H9 (cell line): ENCODE data around the gene RANBP6. TPM values are rescaled to one million over a fixed set of nuclear protein-coding genes. Genes with fewer than 3 reads are reported as not detected.
A peak's percentile ranks its signal among the peaks of the same experiment; 100 is the strongest.

Experiments used
- DNase-seq: peaks from one replicate; pipeline ENCODE4 v3.0.0-alpha.2; 2017
- H2AFZ ChIP-seq: one replicate; pipeline ENCODE4 v1.6.1; 2013; ENCODE audit warnings: mild to moderate bottlenecking, low read length, control low read depth, moderate library complexity
- H2AK5ac ChIP-seq: 2 replicates; pipeline ENCODE4 v1.6.1; 2013; ENCODE audit warnings: low read length, control low read depth, mixed read lengths; ENCODE audit not compliant: insufficient read length
- H2BK120ac ChIP-seq: one replicate; pipeline ENCODE4 v1.6.1; 2013; ENCODE audit warnings: low read depth, mild to moderate bottlenecking, low read length, control low read depth, inconsistent platforms; ENCODE audit not compliant: poor library complexity, severe bottlenecking
- H2BK12ac ChIP-seq: 2 replicates; pipeline ENCODE4 v1.6.1; 2013; ENCODE audit warnings: low read length, control low read depth, mixed read lengths, low read depth; ENCODE audit not compliant: insufficient read length
- H2BK15ac ChIP-seq: 2 replicates; pipeline ENCODE4 v1.6.1; 2013; ENCODE audit warnings: low read depth, low read length, control low read depth
- H2BK20ac ChIP-seq: one replicate; pipeline ENCODE4 v1.6.1; 2013; ENCODE audit warnings: low read depth, mild to moderate bottlenecking, low read length, control low read depth, inconsistent platforms; ENCODE audit not compliant: poor library complexity, severe bottlenecking
- H2BK5ac ChIP-seq: 2 replicates; pipeline ENCODE4 v1.6.1; 2013; ENCODE audit warnings: low read length, control low read depth, mixed read lengths; ENCODE audit not compliant: insufficient read length
- H3K14ac ChIP-seq: 2 replicates; pipeline ENCODE4 v1.6.1; 2013; ENCODE audit warnings: low read length, control low read depth; ENCODE audit not compliant: insufficient read depth
- H3K18ac ChIP-seq: 2 replicates; pipeline ENCODE4 v1.6.1; 2013; ENCODE audit warnings: low read depth, mild to moderate bottlenecking, mixed read lengths, low read length, control low read depth; ENCODE audit not compliant: insufficient read length
- H3K23ac ChIP-seq: 2 replicates; pipeline ENCODE4 v1.6.1; 2013; ENCODE audit warnings: low read length, control low read depth, mixed read lengths, low read depth; ENCODE audit not compliant: insufficient read length
- H3K23me2 ChIP-seq: 2 replicates; pipeline ENCODE4 v1.6.1; 2013; ENCODE audit warnings: low read depth, mild to moderate bottlenecking, mixed read lengths, low read length, control low read depth; ENCODE audit not compliant: insufficient read length, poor library complexity, severe bottlenecking
- H3K27ac ChIP-seq: 2 replicates; pipeline ENCODE4 v1.5.1; 2013; ENCODE audit warnings: low read length, control low read depth, mixed read lengths, low read depth; ENCODE audit not compliant: insufficient read length
- H3K27me3 ChIP-seq: 2 replicates; pipeline ENCODE4 v1.6.1; 2013; ENCODE audit warnings: low read length, control low read depth, inconsistent platforms; ENCODE audit not compliant: insufficient read depth
- H3K4ac ChIP-seq: 2 replicates; pipeline ENCODE4 v1.6.1; 2013; ENCODE audit warnings: low read depth, mild to moderate bottlenecking, control low read depth, inconsistent platforms, low read length, moderate library complexity
- H3K4me1 ChIP-seq: 2 replicates; pipeline ENCODE4 v1.6.1; 2013; ENCODE audit warnings: low read length, control low read depth, inconsistent platforms; ENCODE audit not compliant: insufficient read depth
- H3K4me2 ChIP-seq: 2 replicates; pipeline ENCODE4 v1.6.1; 2013; ENCODE audit warnings: low read length, control low read depth, mixed read lengths; ENCODE audit not compliant: insufficient read length, insufficient read depth
- H3K56ac ChIP-seq: 2 replicates; pipeline ENCODE4 v1.6.1; 2013; ENCODE audit warnings: low read depth, mild to moderate bottlenecking, mixed read lengths, low read length, control low read depth; ENCODE audit not compliant: insufficient read length
- H3K79me1 ChIP-seq: 2 replicates; pipeline ENCODE4 v1.6.1; 2013; ENCODE audit warnings: low read depth, mild to moderate bottlenecking, moderate library complexity, low read length, control low read depth, inconsistent platforms; ENCODE audit not compliant: insufficient read depth, poor library complexity, severe bottlenecking
- H3K79me2 ChIP-seq: 2 replicates; pipeline ENCODE4 v1.6.1; 2013; ENCODE audit warnings: low read length, control low read depth, inconsistent platforms; ENCODE audit not compliant: insufficient read depth
- H3K9ac ChIP-seq: 2 replicates; pipeline ENCODE4 v1.6.1; 2013; ENCODE audit warnings: low read length, control low read depth, mixed read lengths; ENCODE audit not compliant: insufficient read length; ENCODE audit errors: extremely low read depth
- H3K9me3 ChIP-seq: one replicate; pipeline ENCODE4 v1.6.1; 2013; ENCODE audit warnings: low read depth, low read length, inconsistent platforms; ENCODE audit not compliant: control insufficient read depth
- H3T11ph ChIP-seq: one replicate; pipeline ENCODE4 v1.6.1; 2013; ENCODE audit warnings: mild to moderate bottlenecking, low read length, control low read depth, inconsistent platforms
- H4K20me1 ChIP-seq: one replicate; pipeline ENCODE4 v1.6.1; 2013; ENCODE audit not compliant: control insufficient read depth, insufficient read length, insufficient read depth
- H4K5ac ChIP-seq: 2 replicates; pipeline ENCODE4 v1.6.1; 2013; ENCODE audit warnings: low read depth, mild to moderate bottlenecking, mixed read lengths, low read length, control low read depth; ENCODE audit not compliant: insufficient read length
- H4K8ac ChIP-seq: replicated peaks from 2 replicates; pipeline ENCODE4 v1.6.1; 2013; ENCODE audit warnings: low read length, control low read depth, mixed read lengths, low read depth; ENCODE audit not compliant: insufficient read length
- H4K91ac ChIP-seq: 2 replicates; pipeline ENCODE4 v1.6.1; 2013; ENCODE audit warnings: low read depth, mild to moderate bottlenecking, moderate library complexity, mixed read lengths, low read length, control low read depth; ENCODE audit not compliant: insufficient read length
- H3K27ac Mint-ChIP-seq, 3 experiments: 2 replicates in 2 of 3; 3 replicates in 1 of 3; pipeline ENCODE4 v1.8.0; 2020 to 2021; ENCODE audit warnings: mixed read lengths in 3 of 3, mild to moderate bottlenecking in 1 of 3, moderate library complexity in 1 of 3
- H3K27me3 Mint-ChIP-seq: 2 replicates; pipeline ENCODE4 v1.8.0; 2021; ENCODE audit warnings: low read depth, mild to moderate bottlenecking, moderate library complexity, mixed read lengths
- H3K36me3 Mint-ChIP-seq, 3 experiments: 2 replicates in 2 of 3; 3 replicates in 1 of 3; pipeline ENCODE4 v1.8.0; 2020 to 2021; ENCODE audit warnings: low read depth in 3 of 3, mixed read lengths in 3 of 3; ENCODE audit not compliant: insufficient read depth in 1 of 3
- H3K4me1 Mint-ChIP-seq, 2 experiments: 2 replicates each; pipeline ENCODE4 v1.8.0; 2020; ENCODE audit warnings: mixed read lengths in 2 of 2
- H3K4me3 Mint-ChIP-seq, 2 experiments: 2 replicates in 1 of 2; 3 replicates in 1 of 2; pipeline ENCODE4 v1.8.0; 2020 to 2021; ENCODE audit warnings: mild to moderate bottlenecking in 2 of 2, mixed read lengths in 2 of 2, moderate library complexity in 1 of 2
- H3K9me3 Mint-ChIP-seq, 2 experiments: 2 replicates in 1 of 2; 3 replicates in 1 of 2; pipeline ENCODE4 v1.8.0; 2020; ENCODE audit warnings: mild to moderate bottlenecking in 2 of 2, mixed read lengths in 2 of 2, moderate library complexity in 1 of 2
- WGBS: extraction: QIAGEN DNeasy Blood & Tissue Kit; methylation state at CpG from one replicate; pipeline ENCODE4 v1.1.7; 2013; ENCODE audit warnings: missing lambda C conversion rate, low lambda C conversion rate, mixed read lengths; ENCODE audit not compliant: insufficient read length; ENCODE audit errors: extremely low coverage; 5-methylcytosine and 5-hydroxymethylcytosine counted together
- total RNA-seq: library from RNA; stranded (reverse); gene quantifications from 2 replicates; pipeline ENCODE4 v1.2.1, GENCODE V29; 2021
- TF ChIP-seq, protein P1 (sequence below): fragments of 200-600 bp; sonication (generic); conservative IDR thresholded peaks from 3 replicates; pipeline ENCODE4 v1.8.0; 2021; ENCODE audit warnings: antibody characterized with exemption, mild to moderate bottlenecking

RANBP6 gene
- total RNA-seq, 1 experiment from 2014 or later: 19.1 TPM

DNA sequence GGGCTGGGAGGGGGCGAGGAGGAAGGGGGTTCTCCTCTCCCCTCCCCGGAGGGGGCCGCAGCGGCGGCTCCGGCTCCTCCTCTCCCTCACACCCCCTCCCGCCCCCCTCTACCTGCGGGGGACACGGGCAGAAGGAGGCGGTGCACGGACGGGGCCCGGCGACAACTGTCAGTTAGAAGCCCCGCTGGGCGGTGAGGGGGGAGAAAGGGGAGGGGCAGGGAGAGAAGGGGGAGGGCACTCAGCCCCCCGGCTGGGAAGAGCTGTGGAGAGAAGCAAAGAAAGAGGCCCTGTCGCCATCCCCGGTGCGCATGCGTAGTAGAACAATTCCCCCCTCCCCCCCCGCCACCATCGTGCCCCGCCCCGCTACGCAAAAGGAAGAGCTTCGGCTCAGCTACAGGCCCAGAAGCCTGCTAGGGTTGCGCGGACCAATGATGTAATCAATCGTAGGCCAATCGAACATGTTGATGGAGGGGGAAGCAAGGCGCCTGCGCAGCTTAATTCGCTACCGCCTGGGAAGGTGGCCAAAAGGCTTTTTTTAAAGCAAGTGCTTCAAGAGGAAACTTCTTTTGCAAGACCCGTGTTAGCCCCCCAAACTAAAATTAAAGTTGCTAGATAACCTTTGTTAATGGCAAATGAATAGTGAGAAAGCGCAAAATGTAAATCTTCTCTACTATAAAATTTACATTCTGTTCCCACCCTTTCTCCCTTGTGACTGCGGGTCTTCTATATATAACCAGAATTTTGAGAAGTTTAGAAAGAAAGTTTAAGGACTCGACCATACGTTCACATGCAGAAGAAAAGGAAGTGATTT is 7.0 kb downstream of the RANBP6 start:
- Histone ChIP-seq H3K23ac (no peak overlapping the region), H3K56ac (no peak overlapping the region), H3K79me1 (peaks cover 4% of the 10 kb centered on the region), H3T11ph (no peak overlapping the region), H3K23me2 (peaks cover 6% of the 10 kb centered on the region), H2BK20ac (no peak overlapping the region), H4K5ac (no peak overlapping the region), H2BK12ac (no peak overlapping the region), H3K14ac (0 out of 2 replicates have a peak overlapping the region, but pooled peaks have one; percentile 55), H3K9me3 (no peaks in the 10 kb centered on the region), H2AFZ (no peak overlapping the region), H4K91ac (no peak overlapping the region), H2BK5ac (no peak overlapping the region), H3K27ac (no peak overlapping the region), H2AK5ac (no peak overlapping the region), H3K18ac (no peak overlapping the region), H2BK120ac (no peak overlapping the region), H3K27me3 (no peaks in the 10 kb centered on the region), H3K9ac (no peak overlapping the region), H4K20me1 (no peaks in the 10 kb centered on the region), H4K8ac (no peak overlapping the region), H3K4me2 (peak overlapping the region; percentile 53), H3K79me2 (peaks cover 5% of the 10 kb centered on the region), H3K4me1 (no peaks in the 10 kb centered on the region), H2BK15ac (no peak overlapping the region), H3K4ac (no peak overlapping the region)
- Mint-ChIP-seq H3K27me3 (no peaks in the 10 kb centered on the region), H3K27ac (peak overlapping the region; percentile 68 to 93 (median 90)), H3K4me3 (peak overlapping the region; percentile 79 to 88), H3K9me3 (no peaks in the 10 kb centered on the region), H3K36me3 (peaks cover 15 to 21% (median 17%) of the 10 kb centered on the region in 3 experiments; a peak in 6 of 7 replicates), H3K4me1 (peaks cover 23 to 26% of the 10 kb centered on the region in 2 experiments)
- TF ChIP-seq, protein P1, sequence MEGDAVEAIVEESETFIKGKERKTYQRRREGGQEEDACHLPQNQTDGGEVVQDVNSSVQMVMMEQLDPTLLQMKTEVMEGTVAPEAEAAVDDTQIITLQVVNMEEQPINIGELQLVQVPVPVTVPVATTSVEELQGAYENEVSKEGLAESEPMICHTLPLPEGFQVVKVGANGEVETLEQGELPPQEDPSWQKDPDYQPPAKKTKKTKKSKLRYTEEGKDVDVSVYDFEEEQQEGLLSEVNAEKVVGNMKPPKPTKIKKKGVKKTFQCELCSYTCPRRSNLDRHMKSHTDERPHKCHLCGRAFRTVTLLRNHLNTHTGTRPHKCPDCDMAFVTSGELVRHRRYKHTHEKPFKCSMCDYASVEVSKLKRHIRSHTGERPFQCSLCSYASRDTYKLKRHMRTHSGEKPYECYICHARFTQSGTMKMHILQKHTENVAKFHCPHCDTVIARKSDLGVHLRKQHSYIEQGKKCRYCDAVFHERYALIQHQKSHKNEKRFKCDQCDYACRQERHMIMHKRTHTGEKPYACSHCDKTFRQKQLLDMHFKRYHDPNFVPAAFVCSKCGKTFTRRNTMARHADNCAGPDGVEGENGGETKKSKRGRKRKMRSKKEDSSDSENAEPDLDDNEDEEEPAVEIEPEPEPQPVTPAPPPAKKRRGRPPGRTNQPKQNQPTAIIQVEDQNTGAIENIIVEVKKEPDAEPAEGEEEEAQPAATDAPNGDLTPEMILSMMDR: no peak
- no CpG with 5 or more reads among the region's 40 CpGs for WGBS
- peak; percentile 98 for DNase-seq
